Endothelial cell of umbilical vein (primary cell): ENCODE results near the gene GATD1.

ENCODE experiments used
- EZH2 ChIP-seq: IDR thresholded peaks from 2 replicates; pipeline ENCODE4 v1.6.1; 2012; ENCODE audit warnings: borderline replicate concordance, low read depth, mild to moderate bottlenecking, moderate library complexity, low read length, inconsistent platforms; ENCODE audit not compliant: severe bottlenecking
- FOS ChIP-seq: IDR thresholded peaks from 2 replicates; pipeline ENCODE4 v1.6.1; 2011; ENCODE audit warnings: mild to moderate bottlenecking, low read length, moderate library complexity, borderline replicate concordance; ENCODE audit not compliant: insufficient read depth
- JUN ChIP-seq: IDR thresholded peaks from 2 replicates; pipeline ENCODE4 v1.6.1; 2011; ENCODE audit warnings: borderline replicate concordance, low read depth; ENCODE audit not compliant: insufficient read length, insufficient read depth
- MAX ChIP-seq: IDR thresholded peaks from 2 replicates; pipeline ENCODE4 v1.6.1; 2011; ENCODE audit not compliant: insufficient read depth, insufficient read length
- MYC ChIP-seq: IDR thresholded peaks from one replicate; pipeline ENCODE4 v1.6.1; 2011; ENCODE audit warnings: mild to moderate bottlenecking, low read depth, low read length
- POLR2A ChIP-seq: IDR thresholded peaks from 2 replicates; pipeline ENCODE4 v1.6.1; 2012; ENCODE audit warnings: low read depth, mild to moderate bottlenecking, control low read depth, low read length
- POLR2AphosphoS5 ChIP-seq: IDR thresholded peaks from 2 replicates; pipeline ENCODE4 v1.6.1; 2012; ENCODE audit warnings: low read depth, mild to moderate bottlenecking, control low read depth, low read length, moderate library complexity; ENCODE audit not compliant: insufficient read depth
- TF ChIP-seq, protein P1 (sequence below), 2 donors: IDR thresholded peaks; 1 replicate in 1 of 2; 2 replicates in 1 of 2; pipeline ENCODE4 v1.5.1; 2011; ENCODE audit warnings: low read length in 2 of 2, mild to moderate bottlenecking in 2 of 2, moderate library complexity in 2 of 2, control low read depth in 1 of 2, inconsistent platforms in 1 of 2, low read depth in 1 of 2; ENCODE audit not compliant: insufficient read depth in 1 of 2; ENCODE audit errors: extremely low read depth in 1 of 2

GRCh38 chr11:723120-723883 is 54.0 kb downstream of the GATD1 start:
- TF ChIP-seq MYC, result no peak
- TF ChIP-seq, protein P1, sequence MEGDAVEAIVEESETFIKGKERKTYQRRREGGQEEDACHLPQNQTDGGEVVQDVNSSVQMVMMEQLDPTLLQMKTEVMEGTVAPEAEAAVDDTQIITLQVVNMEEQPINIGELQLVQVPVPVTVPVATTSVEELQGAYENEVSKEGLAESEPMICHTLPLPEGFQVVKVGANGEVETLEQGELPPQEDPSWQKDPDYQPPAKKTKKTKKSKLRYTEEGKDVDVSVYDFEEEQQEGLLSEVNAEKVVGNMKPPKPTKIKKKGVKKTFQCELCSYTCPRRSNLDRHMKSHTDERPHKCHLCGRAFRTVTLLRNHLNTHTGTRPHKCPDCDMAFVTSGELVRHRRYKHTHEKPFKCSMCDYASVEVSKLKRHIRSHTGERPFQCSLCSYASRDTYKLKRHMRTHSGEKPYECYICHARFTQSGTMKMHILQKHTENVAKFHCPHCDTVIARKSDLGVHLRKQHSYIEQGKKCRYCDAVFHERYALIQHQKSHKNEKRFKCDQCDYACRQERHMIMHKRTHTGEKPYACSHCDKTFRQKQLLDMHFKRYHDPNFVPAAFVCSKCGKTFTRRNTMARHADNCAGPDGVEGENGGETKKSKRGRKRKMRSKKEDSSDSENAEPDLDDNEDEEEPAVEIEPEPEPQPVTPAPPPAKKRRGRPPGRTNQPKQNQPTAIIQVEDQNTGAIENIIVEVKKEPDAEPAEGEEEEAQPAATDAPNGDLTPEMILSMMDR (IDR thresholded peaks at IDR 0.05; ENCODE audit: extremely low read depth in 1 of 2, insufficient read depth in 1 of 2, low read depth in 1 of 2, low read length in 2 of 2), result peak; percentile 48 to 50
- no peak for TF ChIP-seq POLR2AphosphoS5
- no peak for TF ChIP-seq POLR2A
- TF ChIP-seq EZH2, result no peak
- TF ChIP-seq MAX, result no peak
- TF ChIP-seq FOS, result no peak
- TF ChIP-seq JUN, result no peak
